Activated CD8-positive, alpha-beta memory T cell treated with anti-CD3 and anti-CD28 coated beads for 36 hours (primary cell): ENCODE results near the gene SLC28A2. TPM values are rescaled to one million over a fixed set of nuclear protein-coding genes. Genes with fewer than 3 reads are reported as not detected.
"Not testable (repeated sequence)": the region's sequence is repeated elsewhere in the genome, so short reads cannot be mapped to it uniquely, and the experiment has no call there.

Source experiments
- CTCF ChIA-PET: fragments of 350-600 bp; sonication (Branson Sonifier 250); formaldehyde crosslinking; loops from one replicate; lab custom pipeline; 2021; ENCODE audit warnings: antibody characterized with exemption; lab: Charles Lee
- POLR2A ChIA-PET: fragments of 350-600 bp; sonication (Branson Sonifier 250); formaldehyde crosslinking; loops from one replicate; lab custom pipeline; 2021; ENCODE audit warnings: antibody characterized with exemption; lab: Charles Lee
- total RNA-seq, 2 experiments: library from RNA; stranded (reverse); gene quantifications; one replicate each; pipeline ENCODE4 v1.2.3, GENCODE V29; 2021

Gene SLC28A2
- total RNA-seq, 2 experiments from 2014 or later: not detected

GRCh38 chr15:45314117-45314516 lies 62.1 kb downstream of the SLC28A2 start:
- POLR2A ChIA-PET: not testable (repeated sequence)
- CTCF ChIA-PET: interaction anchor here (1.4 kb wide), 1 partner anchor 83 kb away, joined by 3 read pairs; no protein-coding TSS in a partner anchor

- CTCF ChIA-PET: interaction anchor here (1.4 kb wide), 1 partner anchor 82 kb away, joined by 3 read pairs; no protein-coding TSS in a partner anchor
These were observed 62.9 kb downstream of the SLC28A2 start for GRCh38 chr15:45314960-45315359.

GRCh38 chr15:45319472-45320214 lies 67.6 kb downstream of the SLC28A2 start:
- CTCF ChIA-PET: no interaction called here
- POLR2A ChIA-PET: no interaction called here

More at GRCh38 chr15:45314960-45315359, 62.9 kb downstream of the SLC28A2 start:
- POLR2A ChIA-PET: no interaction called here

- POLR2A ChIA-PET: no interaction called here
- CTCF ChIA-PET: no interaction called here
These were observed 68.7 kb downstream of the SLC28A2 start for GRCh38 chr15:45320581-45321205.

GRCh38 chr15:45326280-45326679 lies 74.2 kb downstream of the SLC28A2 start:
- CTCF ChIA-PET: no interaction called here

GRCh38 chr15:45326741-45327140 lies 74.7 kb downstream of the SLC28A2 start:
- CTCF ChIA-PET: no interaction called here

More at GRCh38 chr15:45326280-45326679, 74.2 kb downstream of the SLC28A2 start:
- POLR2A ChIA-PET: no interaction called here

More at GRCh38 chr15:45326741-45327140, 74.7 kb downstream of the SLC28A2 start:
- POLR2A ChIA-PET: no interaction called here

Other genes starting within 250 kb of the SLC28A2 start
- gene SORD, start 229.0 kb upstream of the SLC28A2 start, total RNA-seq: 10 to 100 TPM; 29.9 to 30.5 TPM
- gene DUOX2, start 138.1 kb upstream of the SLC28A2 start, total RNA-seq: under 1 TPM in 1 of 2 experiments, not detected in 1; 0.02 TPM
- not detected for gene DUOXA2, start 137.9 kb upstream of the SLC28A2 start, total RNA-seq
- gene DUOXA1, start 122.4 kb upstream of the SLC28A2 start, total RNA-seq: not detected
- under 1 TPM; 0.19 TPM for gene DUOX1, start 122.2 kb upstream of the SLC28A2 start, total RNA-seq
- 10 to 100 TPM; 11.7 to 12.4 TPM for gene SHF, start 64.3 kb upstream of the SLC28A2 start, total RNA-seq
- gene GATM, start 126.3 kb downstream of the SLC28A2 start, total RNA-seq: 1 to 10 TPM; 2.1 to 3.0 TPM